GM21447 (cell line): Measurements from ENCODE around the gene UTP20.

Source experiments
- ATAC-seq: cut with Tn5 transposase; IDR thresholded peaks from one replicate; pipeline ENCODE4 v1.9.1; 2021; ENCODE audit not compliant: unreplicated experiment

The UTP20 gene

GRCh38 chr12:101424620-101425019 lies 144.7 kb downstream of the UTP20 start:
- no peak for ATAC-seq

GRCh38 chr12:101430456-101430855 lies 150.6 kb downstream of the UTP20 start:
- no peak for ATAC-seq

DNA sequence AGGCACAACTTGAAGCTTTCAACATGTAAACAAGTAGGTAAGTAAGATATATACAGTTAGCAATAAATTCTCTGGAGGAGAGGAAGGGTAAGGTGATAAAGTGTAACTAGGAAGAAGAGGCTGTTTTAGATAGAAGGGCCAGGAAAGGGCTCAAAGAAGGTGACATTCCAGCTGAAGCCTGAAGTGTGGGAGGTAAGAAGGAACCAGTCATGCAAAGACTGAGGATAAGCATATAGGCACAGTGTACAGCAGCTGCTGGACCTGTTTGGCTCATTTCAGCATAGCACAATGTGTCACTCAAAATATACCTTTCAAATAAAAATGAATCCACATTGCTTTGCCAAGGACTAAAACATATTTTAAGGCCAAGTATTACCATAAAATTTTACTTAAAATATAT lies 156.2 kb downstream of the UTP20 start:
- no peak for ATAC-seq
